GM21619 (cell line): ENCODE measurements around the gene SLC29A3.

ENCODE experiments used
- ATAC-seq: cut with Tn5 transposase; IDR thresholded peaks from one replicate; pipeline ENCODE4 v1.9.1; 2021; ENCODE audit not compliant: unreplicated experiment

SLC29A3 gene

DNA sequence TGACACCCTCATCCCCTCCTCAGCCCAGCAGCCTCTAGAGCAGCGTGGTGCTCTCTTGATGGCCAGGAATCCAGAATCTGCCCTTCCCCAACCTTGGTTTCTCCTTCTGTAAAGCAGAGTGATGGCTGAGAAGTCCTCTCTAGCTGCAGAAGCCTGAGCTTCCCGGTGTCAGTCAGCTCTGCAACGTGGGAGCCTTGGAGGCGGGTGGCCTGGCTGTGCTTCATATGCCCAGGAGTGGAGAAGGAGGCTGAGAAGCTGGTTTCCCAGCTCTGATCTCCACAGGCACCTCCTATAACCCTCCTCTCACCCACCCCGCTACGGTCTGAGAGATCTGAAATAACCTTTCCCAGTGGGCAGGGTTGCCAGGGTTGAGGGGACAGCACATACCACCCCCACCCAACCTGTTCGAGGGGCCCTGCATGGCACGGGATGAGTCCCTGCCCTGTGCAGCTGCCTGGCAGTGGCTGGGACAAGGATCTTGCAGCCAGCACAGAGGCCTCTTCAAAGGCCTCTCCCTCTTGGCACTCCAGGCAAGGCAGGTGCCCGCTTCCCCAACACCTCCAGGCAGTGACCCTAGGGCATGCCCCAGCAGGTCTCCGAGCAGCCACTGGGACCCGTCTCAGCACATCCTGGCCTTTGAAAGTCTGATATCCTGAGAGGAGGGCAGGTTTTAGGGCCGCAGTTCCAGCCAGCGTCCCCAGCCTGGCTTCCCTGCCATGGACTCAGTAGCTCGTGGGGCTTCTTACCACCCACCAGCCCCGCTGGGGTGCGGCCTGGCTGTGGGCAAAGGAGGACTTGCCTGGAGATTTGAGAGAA, 18.3 kb upstream of the SLC29A3 start:
- no peak for ATAC-seq

DNA sequence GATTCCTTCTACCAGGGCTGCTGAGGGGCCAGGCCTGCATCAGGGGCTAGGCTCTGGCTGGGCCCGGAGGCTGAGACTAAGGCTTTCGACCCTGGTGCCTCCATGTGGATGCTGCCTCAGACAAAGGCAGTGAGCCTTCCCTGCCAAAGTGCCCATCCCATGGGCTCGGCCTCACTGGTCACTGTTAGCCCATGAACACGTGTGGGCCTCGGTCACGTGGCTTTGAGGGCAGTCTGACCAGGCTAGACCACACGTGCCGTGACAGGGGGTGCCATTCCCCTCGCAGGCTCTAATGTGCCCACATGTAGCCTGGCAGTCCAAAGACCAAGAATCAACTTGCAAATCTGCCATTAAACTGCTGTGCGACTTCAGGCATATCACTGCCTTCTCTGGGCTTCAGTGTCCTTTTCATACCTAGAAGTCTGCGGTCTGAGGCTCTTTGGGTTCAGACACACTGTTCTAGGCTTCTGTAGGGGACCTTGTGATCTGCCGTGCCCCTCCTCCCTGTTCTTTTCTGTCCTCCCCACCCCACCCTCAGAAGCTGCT, 17.6 kb upstream of the SLC29A3 start:
- no peak for ATAC-seq

DNA sequence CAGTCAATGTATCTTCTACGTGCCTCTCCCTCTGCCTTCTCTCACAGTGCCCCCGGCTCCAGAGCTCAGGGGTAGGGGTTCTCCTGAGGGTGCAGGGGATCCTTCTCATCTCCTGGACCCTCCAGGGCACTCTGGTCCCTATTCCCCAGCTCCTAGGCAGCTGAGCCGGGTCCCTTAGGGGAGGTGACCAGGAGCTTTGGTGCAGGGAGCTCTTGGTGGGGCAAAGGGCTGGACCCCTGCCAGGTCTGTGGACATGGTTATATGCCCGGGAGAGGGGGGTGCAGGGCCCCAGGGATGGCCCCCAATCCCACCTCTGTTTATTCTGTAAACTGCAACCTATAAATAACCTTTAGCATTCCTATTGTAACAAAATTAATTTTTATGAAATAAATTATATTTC, 16.6 kb upstream of the SLC29A3 start:
- ATAC-seq = no peak

DNA sequence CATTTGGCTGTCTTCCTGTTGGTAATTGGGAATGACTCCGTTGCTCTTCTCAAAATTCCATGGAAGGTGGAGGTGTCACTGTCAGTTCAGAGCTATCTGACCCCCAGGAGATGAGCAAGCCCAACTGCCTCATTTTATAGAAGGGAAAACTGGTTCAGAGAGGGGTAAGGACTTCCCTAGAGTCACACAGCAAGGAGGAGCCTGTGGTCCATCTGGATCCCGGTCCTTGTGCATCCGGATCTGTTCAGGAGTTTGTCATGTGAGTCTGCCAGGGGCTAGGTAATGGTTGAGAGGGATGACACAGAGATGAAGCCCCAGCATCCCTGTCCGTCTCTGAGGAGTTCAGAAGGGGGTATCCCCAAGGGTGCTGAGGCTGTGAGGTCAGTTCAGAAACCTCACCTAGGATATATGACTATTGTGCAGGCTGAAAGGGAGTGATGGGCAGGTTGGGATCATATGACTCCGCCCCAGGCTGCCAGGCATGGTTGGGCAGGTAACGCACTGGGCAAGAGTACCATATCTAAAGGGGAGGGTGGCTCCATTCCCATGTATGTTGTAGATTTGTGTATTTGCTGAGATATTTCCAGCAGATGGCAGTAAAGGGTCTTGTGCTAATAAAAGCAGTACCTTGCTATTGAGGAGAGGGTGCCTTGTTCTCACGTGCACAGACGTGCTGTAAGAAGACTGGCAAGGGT, 16.0 kb upstream of the SLC29A3 start:
- no peak for ATAC-seq

DNA sequence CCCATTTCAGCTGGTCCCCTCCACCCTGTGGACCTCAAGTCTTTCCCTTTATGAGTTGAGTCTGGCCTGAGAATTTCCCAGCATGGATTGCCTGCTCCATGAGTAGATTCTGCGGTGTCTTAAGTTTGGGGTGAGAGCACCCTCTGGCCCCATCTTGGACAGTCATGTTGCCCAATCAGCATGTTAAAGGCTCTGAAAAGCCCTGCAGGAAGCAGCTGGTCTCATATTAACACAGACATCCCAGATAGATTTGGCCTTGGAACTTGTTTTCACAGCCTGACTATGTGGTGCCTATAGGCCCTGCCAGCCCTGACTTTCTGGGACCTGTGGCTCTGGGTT, 15.5 kb upstream of the SLC29A3 start:
- no peak for ATAC-seq

DNA sequence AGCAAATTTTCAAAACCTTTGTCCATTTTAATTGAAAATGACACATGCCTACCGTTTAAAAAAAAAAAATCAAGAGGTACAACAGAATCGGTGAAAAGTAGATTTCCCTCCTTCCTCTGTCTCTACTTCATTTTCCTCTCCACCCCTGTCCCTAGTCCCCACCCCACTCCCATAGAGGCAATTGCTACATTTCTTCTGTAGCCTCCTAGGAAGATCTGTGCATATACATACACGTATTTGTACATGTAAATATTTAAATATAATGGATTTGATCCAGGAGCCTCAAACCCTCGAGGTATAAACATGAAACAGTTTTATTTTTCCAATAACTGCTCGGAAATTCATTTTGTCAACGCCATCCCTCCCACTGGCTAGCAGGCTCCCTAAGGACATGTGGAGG, 14.1 kb upstream of the SLC29A3 start:
- ATAC-seq = no peak

DNA sequence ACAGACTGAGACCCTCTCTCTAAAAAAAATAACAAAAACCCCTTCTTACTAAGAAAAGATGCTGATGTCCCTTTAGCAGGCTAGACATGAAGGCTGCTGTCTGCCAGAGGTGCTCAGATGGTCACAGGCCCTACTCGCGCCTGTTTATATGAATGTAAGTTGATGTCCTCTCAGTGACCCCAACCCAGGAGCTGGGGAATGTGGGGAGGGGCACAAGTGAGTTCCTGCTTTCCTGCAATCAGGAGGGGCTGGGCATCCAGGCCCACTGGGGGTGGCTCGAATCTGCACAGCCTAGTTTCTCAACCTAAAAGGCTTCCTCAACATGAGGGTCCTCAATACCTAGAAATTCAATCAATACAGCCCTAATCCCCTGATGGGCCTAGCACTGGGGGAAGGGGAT, 12.1 kb upstream of the SLC29A3 start:
- no peak for ATAC-seq

DNA sequence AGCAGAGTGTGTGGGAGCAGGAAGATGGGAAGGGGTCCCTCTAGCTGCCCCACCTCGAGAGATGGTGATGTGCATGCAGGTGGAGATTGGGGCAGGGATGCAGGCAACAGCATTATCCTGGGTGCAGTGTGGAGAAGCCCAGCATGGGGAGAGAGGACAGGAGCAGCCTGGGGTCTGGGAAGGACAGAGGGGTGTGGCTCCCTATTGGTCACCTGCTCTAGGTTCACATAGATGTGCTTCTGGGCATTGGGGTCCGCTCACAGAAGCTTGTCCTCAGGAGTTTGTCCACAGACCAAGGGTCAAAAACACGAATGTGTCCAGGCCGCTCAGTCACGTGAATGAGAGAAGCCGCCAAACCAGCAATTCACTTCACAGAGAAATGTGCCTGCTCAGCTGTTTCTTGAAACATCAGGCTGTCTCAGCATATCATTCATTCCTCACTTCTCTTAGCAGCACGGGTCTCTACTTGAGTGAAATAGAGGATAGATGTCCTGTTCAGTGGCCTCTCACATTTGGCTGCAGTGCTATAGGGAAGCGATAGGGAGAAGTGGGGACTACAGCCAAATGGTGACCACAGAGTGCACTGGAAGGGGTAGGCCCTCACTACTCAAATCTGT, 11.5 kb upstream of the SLC29A3 start:
- no peak for ATAC-seq

DNA sequence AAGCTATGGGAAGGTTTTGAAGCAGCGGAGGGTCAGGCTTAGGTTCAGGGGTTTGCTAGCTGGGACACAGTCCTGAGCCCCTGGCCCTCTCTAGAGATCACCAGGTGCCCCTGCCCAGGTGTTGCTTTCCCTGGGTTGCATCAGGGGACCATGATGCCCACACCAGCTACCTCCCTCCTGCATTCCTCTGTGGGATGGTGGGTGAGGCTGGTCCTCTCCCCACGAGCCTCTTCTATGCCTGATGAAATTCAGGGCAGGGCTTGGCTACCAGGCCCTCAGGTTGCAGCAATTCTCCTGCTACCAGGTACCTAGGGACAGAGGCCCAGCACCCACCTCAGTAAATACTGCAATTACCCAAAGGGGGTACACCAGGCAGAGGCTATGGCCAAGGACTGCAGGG, 10.8 kb upstream of the SLC29A3 start:
- ATAC-seq = no peak

DNA sequence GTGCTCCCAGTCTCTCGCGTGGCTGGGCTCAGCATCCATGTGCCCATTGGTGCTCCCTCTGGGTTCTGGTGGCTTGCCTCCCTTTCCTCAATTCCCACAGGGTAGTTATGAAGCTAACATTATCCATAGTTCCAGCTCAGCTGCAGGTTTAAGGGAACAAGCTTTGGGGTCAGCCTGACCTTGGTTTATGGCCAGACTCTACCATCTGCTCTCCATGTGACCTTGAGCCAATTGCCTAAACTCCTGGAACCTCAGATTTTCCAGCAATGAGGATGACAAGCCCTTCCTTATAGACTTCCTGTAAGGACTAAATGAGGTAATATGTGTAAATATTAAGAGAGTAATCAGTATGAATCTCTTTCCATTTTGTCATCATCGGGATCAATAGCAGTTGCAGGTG, 10.1 kb upstream of the SLC29A3 start:
- ATAC-seq = no peak

DNA sequence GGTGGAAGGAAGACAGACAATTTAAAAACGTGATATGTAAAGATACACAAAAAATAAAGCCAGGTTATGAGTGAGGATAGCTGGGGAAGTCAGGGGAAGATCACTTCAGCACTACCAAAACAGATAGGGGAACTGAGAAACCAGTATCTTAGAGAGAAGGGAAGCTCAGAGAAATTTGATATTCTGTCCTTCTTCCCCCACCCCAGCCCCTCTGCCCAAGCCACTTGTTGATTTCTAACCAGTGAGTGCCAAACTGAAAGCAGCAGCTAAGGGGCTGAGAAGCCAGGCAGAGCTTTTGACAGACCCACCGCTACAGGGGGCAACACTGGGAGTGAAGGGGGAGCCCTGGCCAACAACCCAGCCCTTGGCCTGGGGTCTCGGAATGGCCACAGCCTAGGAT, 9.1 kb upstream of the SLC29A3 start:
- ATAC-seq = no peak

DNA sequence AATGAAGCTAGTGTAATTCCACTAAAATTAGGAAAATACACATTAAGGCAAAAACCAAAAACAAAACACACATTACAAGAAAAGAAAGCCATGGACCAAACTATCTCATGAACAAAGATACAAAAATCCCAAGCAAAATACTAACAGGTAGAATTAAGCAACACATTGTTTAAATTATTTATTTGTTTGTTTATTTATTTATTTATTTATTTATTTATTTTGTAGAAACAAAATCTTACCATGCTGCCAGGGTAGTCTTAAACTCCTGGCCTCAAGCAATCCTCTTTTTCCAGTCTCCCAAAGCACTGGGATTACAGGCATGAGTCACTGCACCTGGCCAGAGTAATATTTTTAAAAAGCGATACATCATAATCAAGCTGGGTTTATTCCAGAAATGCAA, 6.8 kb upstream of the SLC29A3 start:
- ATAC-seq = no peak

DNA sequence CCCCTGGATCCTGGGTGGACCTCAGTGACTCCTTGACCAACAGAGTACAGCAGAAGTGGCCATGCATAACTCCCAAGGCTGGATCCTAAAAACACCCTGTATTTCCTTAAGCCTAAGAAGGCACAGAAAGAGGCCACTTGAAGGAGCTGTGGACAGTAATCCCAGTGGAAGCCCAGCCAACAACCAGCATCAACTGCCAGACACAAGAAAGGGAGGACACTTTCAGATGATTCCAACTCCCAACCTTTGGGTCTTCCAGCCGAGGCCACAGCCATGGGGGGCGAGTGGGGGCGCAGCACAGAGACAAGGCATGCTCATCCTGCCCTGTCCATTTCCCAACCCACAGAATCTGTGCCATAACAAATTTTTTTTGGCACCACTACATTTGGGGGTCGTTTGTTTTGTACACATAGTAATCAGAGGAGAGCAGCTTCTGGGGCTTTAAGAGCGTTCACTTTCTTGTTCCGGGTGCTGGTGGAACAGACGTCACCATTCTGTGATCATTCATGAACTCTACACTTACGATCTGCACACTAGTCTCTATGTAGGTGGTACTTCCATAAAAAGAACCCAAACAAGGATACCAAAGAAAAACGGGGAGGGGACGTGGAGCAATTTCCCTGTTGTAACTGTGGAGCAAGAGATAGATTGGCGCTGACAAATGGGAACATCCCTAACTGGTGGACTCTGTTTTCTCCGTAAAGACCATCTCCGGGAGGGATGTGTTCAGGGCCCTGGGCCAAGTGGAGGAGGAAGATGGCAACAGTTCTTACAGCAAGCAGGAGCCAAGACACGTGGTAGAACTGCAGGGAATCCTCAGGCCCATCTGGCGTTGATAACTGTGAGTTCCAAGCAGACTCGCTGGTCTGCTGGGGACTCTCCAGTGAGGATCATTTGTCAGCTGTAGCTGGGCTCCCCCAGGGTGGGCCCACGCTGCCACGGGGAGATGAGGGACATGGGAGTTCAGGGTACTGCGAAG, 6.0 kb upstream of the SLC29A3 start:
- ATAC-seq = no peak

DNA sequence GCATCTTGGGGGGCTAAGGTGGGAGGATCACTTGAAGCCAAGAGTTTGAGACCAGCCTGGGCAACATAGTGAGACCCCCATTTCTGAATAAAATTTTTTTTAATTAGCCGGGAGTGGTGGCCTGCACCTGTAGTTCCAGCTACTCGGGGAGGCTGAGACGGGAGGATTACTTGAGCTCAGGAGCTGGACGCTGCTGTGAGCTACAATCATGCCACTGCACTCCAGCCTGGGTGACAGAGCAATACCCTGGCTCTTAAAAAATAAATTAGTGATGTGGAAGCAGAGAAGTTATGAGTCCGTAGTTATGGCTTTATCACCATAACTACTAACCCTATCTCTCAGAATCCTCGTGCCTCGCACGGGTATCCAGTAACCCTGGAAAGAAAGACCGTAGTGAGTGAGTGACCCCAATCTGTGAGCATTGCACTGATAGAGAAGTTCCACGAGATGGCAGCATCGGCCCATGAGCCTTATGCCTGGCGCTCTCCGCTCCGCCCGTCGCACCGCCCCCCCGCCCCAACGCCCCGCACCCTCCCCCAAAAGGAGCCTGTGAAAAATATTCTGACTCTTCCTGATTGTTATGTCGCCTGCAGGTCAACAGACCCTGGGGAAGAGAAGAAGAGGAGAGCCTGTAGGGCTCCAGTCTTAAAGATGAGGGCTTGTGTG, 4.9 kb upstream of the SLC29A3 start:
- no peak for ATAC-seq

DNA sequence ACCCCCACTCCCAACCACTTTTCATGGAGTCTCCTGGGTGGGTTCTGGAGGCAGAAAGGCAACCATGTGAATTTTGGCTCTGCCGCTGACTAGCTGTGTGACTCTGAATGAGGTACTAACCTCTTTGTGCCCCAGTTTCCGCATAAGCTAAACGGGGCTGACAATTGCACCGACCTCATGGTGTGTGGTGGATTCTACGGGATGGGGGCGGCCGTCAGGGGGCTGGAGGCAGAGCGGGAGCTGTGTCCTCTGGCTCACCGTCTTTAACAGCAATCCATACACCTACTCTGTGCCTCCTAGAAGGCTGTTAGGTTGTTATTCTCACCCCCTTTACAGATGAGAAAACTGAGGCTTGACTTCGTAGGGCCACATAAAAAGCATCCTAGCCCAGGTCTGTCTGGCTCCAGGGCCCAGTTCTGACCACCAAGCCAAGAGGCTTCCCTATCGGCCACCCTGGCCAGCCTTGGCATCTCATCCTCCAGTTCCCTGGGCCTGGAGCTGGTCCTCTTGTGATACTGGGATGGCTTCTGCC, 4.3 kb upstream of the SLC29A3 start:
- no peak for ATAC-seq

DNA sequence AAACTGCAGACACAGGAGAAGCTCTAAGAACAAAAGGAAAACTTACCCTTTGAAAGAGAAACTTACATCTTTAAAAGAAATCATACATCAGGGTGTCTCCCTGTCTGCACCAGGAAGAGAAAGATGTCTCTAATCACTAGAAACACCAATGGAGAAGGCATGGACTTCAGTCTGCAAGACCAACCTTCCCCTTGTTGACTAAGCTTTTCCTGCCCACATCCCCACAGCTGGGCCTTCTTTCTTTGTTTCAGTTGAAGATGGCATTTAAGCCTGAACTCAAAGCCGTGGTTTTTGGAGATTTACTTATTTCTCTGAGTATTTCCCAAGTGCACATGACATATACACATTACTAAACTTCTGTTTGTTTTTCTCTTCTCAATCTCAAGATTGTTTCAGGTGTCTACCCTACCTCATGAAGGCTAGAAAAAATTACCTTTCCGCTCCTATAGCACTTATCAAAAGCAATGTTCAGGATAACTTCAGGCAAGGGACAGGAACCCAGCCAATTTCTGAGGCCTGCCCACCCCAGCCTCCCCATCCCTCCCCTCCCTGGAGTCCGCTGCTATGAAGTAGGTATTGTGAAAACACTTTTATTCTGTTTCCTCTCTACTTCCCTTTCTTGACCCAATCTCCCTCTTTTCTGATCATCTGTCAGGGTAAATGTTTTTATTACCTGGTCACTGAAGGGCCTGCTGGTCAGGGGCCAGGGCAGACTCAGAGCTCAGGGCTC, 2.8 kb upstream of the SLC29A3 start:
- ATAC-seq = no peak

DNA sequence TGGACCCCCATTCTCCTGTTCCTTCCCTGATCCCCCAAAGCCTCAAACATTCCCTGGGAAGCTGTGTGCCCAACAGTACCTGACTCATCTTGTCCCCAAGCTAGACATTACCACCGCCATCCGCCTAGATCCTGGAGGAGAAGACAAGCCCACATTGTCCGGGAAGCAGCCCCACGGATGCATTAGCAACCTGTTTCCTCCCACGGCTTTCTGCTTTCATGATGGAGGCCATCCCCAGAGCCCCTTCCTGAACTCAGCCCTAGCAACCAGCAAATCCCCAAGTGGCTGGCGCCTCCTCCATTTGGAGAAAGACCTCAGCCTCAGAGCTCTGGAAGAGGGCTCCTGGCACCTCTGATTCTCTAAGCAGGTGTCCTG, 2.3 kb upstream of the SLC29A3 start:
- ATAC-seq = no peak

DNA sequence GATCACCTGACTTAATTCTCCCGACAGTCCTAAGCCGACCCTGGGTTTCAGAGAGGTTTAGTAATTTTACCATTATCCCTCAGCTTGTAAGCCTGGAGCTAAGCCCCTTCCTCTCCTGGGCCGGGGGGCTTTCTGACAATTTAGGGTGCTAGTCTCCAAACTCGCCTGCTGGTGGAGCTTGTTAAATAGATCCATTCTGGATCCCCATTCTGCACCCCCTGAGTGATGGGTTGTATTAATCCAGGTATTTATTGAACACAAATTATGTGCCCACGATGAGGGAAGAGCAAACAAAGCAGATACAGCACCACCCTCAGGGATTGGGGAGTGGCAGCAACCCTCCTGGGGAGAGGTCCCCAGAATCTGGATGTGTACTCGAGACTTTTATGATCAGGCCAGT, 1.3 kb upstream of the SLC29A3 start:
- no peak for ATAC-seq

DNA sequence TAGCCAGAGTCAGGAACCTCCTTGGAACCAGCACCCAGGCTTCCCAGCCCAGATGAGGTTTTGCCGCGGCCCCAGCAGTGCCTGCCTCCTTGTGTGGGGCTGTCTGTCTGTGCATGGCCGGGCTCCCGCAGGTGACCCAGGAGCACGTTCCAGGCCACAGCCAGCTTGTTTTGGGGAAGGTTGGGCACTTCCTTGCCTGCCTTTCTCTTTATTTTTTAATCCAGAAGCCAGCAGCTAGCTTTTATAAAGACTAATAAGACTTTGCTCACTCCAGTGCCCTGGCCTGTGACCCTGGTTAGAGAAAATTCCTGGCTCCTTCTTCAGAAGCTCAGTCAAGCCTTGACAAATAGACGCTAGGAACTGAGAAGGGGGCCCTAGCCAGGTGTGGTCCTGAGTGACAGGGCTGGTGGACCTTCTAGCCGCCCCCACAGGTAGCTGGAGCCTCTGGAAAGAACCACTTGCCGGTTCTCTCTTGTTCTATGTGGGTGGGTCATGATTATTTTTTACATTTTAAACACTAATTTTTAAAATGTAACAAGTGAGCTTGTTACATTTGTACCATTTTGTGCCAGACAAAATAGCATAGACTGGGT, 837 bp downstream of the SLC29A3 start:
- no peak for ATAC-seq
